SHP77 treated with DMSO at 0.1 percent for 48 hours (cell line): ENCODE data around the gene TNFAIP8L1.
"Not testable (repeated sequence)": the region's sequence is repeated elsewhere in the genome, so short reads cannot be mapped to it uniquely, and the experiment has no call there.

Experiments used
- DNase-seq: peaks from one replicate; lab custom pipeline; 2025; lab: John Stamatoyannopoulos, UW

Gene TNFAIP8L1

DNA sequence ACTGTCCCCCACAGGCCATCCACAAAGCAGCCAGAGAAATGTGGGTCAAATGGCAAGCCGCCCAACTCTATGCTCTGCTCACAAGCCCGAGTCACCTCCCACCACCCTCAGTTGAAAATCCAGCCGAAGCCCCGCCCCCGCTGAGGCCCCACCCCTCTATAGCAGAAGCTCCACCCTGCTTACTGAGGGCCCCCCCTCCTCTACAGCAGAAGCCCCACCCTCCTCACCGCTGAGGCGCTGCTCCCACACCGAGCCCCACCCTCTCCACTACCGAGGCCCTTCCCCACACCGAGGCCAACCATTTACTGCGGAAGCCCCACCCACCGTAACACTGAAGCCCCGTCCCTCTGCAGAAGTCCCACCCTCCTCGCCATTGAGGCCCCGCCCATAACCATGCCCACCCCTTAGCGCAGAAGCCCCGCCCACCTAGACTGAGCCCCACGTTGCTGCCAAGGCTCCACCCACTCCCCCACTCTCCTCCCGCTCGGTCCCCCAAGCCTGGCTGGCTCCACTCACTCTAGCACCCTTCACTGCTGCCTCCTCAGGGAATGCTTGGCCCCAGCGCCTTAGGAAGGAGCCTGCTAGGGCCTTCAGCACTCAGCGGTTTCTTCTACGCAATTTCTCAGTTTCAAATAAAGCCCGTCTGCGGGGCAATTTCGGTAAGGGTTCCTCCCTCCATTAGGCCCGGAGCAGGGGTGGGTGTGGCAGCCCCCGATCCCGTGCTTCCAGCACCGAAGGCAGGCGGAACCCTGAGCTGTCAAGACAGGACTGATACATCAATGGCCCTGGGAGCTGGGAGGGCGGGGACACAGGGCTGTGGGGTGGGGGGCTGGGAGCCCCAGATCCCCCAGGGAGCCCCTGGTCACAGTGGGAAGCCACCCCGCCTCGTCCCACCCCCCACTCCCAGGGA, 39.8 kb downstream of the TNFAIP8L1 start:
- no peak for DNase-seq

DNA sequence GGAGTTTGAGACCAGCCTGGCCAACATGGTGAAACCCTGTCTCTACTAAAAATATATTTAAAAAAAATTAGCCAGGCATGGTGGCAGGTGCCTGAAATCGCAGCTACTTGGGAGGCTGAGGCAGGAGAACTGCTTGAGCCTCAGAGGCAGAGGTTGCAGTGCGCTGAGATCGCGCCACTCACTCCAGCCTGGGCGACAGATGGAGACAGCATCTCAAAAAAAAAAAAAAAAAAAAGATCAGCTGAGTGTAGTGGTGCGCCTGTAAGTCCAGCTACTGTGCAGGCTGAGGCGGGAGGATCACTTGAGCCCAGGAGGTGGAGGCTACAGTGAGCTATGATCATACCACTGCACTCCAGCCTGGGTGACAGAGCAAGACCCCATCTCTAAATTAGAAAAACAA, 40.7 kb downstream of the TNFAIP8L1 start:
- not testable (repeated sequence) for DNase-seq

DNA sequence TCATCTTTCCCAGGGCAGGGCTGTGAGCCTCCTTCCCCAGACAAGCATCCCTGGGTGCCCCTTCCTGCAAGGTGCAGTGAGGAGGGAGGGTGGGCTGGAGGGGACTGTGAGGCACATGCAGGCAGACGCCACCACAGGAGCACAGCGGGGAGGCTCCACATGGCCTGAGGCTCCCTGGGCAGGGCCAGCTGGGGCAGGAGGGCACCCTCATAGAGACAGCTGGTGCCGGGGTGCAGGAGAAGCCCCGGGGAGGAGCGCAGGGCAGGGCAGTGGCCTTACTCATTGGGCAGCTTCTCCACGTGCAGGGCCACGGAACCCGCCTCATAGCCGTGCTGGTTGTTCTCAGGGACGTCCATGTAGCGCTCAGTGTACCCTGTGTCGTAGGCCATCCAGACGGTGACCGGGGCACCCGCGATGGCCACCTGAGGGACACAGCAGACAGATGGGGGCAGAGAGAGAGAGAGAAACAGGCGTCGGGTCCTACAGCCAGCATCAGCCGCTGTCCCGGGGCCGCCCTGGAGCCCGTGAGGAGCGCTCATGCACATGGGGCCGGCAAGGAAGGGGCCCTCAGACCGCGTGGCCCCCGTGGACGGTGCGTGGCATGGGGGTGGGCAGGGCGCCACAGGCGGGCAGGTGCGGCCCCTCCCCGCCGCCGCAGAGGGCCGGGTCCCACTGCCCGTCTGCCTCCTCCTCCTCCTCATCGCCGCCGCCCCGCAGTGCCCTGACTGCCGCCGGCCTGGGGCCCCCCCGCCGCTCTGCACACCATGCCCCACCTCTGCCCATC, 43.3 kb downstream of the TNFAIP8L1 start:
- DNase-seq = no peak

DNA sequence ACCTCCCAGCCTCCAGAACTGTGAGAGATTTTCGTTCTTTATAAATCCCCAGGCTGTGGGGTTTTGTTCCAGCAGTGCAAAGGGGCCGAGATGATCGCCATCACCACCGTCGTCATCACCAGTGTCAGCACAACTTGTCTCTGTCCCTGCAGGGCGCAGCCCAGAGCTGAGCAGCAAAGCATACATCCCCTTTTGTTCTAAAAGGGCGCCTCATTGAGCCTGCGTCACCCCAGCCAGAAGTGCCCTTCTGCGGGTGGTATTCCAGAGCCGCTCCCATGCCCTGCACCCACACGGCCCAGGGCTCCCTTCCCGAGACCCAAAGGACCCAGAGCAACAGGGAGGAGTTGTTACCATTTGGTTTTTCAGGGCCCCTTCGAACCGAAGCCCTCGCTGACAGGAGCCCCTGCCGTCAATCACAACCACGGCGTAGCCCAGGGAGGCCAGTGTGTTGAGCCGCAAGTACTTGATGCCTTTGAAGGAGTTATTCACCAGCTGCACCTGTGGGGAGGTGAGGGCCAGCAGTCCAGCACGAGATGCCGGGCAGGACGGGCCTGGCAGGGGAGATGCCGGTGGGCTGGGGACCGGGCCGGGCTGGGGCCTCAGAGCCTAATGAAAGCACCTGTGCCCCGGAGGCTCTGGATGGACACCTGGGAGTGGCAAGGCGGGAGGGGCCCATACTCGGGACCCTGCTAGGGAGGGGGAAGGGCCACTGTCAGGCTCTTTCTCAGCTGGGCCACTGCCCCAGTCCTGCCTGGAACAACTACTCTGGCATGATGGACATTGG, 45.2 kb downstream of the TNFAIP8L1 start:
- no peak for DNase-seq

DNA sequence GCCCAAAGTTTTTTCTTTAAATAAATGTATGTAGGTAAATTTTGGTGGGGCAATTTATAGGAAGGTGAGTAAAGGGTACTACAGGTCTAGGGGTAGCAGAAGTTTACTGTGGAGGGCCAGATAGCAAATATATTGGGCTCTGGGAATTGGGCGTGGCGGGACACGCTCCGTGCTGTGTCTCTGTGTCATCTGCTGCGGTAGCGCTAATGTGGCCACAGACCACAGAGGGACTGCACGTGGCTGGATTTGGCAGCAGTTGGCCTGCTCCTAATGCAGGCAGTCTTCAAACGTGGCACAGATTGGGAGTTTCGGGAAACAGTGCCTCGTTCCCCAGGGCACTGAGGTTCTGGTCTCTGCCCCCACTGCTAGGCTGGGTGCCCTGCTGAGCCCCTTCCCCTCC, 47.4 kb downstream of the TNFAIP8L1 start:
- DNase-seq = no peak

DNA sequence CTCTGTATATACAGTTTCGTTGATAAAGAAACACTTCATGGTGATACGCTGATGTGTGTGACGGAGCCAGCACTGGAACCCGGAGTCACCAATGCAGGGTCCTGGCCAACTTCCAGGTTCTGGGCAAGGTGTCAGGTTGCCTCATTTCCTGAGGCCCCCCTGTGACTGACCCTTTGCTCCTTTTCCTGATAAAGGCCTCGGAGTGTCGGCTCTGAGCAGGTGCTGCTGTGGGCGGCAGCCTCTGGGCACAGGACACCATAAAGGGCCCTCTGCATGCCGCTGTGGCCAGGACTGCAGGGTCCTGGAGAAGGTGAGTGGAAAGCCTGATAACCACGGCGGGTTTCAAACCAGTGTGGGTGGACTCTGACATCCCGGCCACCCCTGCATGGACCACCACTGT, 48.1 kb downstream of the TNFAIP8L1 start:
- no peak for DNase-seq

DNA sequence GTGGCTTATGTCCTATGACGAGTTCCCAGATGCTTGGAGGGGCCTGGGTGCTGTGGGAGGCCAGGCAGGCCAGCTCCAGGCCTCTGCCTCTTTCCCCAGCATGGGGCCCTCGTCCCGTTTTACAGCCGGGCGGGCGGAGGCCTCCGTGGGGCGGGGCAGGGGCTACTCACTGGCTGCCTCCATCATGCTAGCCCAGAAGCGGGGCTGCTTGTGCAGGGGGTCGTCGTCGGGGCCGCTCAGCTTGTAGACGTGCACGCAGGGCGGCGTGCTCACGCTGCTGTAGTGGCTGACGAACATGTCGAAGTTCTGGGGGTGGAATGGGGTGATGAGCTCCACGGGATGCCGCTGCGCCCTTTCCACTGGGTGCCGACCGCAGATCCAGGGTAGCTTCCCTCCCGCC, 49.3 kb downstream of the TNFAIP8L1 start:
- no peak for DNase-seq

DNA sequence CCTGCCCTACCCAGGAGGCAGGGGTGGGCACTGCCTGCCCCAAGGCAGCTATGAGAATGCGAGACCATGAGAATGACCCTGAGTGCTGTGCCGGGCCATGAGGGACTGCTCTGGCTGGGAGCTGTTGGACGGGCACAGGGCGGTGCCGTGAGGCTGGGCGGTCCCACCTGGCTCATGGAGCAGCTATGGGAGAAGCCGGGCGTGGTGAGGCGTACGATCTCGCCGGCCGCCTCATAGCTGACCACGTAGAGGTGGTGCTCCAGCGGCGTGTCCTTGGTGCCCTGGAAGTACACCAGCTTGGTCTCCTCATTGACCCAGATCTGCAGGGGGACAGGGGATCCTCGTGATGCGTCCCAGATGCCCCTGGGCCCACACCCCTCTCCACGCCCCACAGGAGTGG, 50.1 kb downstream of the TNFAIP8L1 start:
- no peak for DNase-seq

DNA sequence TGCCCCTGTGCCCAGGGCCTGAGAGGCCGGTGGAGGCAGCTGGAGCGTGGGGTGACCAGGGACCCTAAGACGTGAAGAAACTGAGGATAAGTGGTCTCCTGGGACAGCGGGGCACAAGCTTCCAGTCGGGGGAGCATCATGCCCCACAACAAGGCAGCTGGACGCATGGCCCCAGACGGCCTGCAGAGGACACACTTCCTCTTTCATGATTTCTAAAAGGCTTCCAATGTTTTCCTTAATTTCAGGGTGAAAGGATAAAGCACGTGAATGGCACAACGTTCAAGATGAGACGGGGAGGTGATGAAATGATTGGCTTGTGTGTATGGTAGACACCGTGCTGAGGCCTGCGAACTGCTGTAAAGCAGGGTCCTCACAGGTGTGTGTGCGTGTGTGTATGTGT, 51.0 kb downstream of the TNFAIP8L1 start:
- no peak for DNase-seq

DNA sequence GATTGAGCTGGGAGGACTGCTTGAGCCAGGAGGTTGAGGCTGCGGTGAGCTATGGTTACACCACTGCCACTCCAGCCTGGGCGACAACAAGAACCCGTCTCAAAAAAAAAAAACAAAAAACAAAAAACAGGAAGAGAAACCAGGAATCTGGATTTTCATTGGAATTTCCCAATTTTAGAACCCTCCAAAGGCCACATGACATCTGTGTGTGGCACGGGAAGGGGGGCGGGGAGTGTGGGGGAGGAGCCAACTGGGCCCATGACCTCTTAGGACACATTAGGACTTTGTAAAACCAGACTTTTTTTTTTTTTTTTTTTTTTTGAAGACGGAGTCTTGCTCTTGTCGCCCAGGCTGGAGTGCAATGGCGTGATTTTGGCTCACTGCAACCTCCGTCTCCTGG, 52.1 kb downstream of the TNFAIP8L1 start:
- DNase-seq = no peak

DNA sequence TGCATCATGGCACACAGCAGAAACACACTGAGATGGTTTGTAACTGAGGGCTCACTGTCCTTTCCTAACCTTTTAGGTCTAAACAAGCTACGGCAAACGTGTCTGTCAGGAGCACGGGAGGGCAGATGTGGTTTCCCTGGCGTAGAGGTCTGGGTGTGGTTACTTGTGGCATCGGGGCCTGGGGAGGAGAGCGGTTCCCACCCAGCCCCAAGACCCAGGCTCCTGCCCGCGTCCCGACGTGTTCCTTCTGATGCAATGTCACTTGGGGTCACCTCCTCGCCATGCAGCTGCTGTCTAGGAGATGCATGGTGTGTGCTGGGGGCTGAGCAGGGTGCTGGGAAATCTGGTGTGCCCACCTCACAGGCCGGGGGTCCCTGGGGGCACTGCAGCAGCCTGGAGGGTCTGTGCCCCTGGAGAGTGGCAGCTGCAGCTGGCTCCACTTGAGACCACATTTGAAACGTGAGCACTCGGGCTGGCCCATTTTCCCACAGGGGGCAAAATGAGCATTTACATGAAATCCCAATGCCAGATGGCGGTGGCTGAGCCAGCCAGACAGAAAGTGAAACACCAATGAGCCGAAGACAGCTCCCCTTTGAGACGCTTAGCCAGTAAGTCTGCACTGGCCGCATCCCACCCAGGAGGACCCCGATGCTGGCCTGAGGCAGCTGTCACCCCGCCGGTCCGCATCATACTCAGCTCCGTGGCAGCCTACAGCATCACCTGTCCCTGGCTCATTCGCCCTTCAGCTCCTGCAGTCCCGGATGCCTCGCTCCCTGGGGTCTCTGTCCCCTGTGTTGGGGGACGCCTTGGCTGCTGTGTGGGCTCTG, 53.1 kb downstream of the TNFAIP8L1 start:
- DNase-seq = no peak

DNA sequence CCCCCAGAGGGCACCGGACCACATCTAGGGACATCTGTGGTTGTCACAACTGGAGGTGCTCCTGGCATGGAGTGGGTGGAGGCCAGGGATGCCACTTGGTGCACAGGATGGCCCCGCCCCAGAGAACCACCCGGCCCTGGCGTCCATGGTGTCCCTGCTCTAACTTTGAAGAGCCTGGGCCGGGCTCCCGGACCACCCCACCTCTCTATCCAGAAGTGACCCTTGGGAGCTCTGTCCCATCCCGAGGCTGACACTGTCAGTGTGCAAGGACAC, 53.7 kb downstream of the TNFAIP8L1 start:
- no peak for DNase-seq

DNA sequence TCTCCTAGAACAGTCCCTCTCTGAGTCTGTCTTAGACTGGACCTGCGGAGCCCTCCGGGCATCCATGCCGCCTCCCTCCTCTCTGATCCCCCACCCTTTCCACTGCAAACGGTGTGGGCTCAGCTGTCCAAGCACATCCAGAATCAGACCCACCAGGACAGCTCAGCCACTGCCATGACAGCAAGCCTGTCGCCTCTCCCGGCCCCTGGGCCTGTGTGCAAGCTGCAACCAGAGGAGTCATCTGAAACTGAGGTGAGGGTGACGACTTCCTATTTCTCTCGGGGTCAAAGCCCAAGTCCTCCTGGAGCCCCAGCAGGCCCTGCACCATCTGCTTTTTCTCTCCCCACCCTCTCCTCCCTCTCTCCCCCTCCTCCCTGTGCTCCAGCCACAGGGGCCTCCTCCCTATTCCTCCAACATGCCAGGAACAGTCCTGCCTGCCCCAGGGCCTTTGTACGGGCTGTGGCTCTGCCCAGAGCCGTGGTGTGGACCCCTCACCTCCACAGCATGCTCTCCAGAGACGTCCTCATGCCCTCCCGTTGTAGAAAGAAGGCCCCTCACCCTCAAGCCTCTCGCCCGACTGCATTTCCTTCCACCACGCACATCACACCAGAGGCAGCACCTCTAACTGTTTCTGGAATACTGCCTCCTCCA, 54.3 kb downstream of the TNFAIP8L1 start:
- DNase-seq = no peak

DNA sequence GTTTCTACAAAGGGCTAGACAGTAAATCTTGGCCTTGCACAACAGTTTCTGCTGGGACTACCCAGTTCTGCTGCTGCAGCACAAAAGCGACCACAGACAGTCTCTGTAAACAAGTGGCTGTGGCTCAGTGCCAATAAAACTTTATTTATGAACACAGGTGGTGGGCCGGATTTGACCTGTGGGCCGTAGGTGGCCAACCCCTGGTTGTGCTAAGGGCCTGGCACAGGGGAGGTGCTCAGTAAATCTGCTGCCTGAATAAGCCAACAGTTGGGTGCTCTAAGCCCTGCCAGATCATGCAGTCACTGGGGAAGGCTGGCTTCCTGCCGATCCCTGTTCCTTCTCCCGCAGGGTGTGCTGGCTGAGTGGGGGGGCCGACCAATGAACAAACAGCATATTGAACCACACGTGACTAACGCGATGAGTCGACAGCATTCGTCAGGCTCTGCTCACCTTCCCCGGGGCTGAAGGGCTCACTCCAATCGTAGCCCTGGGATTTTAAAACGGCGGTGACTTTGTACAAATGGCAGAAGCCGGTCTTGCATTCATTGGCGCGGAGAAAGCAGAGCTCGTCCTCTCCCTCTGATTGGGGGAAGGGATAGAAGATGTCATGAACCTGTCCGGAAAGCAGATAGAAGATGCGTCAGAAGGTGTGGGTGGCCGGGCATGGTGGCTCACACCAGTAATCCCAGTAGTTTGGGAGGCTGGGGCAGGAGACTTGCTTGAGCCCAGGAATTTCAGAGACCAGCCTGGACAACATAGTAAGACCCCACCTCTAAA, 55.1 kb downstream of the TNFAIP8L1 start:
- DNase-seq = no peak

DNA sequence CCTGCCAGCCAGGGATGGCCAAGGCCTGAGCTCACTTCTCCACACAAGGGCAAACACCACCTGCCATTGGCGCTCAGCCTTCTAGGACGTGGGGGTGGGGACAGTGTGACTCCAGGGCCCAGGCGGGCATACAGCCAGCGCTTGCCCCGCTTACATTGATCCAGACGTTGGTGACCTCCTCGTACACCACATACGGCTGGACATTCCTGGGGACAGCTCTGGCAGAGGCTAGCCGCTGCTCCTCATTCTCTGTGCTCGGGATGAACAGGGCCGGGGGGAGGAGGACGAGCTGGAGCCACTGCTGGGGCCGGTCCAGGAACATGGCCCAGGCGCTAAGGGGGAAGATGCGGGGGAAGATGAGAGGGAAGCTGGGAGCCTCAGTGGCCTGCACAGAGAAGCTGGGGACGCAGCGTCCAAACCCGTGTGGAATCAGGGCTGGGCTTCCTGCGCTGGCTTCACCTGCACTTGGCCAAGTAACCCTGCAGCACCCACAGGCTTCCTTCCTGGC, 56.0 kb downstream of the TNFAIP8L1 start:
- DNase-seq = no peak

DNA sequence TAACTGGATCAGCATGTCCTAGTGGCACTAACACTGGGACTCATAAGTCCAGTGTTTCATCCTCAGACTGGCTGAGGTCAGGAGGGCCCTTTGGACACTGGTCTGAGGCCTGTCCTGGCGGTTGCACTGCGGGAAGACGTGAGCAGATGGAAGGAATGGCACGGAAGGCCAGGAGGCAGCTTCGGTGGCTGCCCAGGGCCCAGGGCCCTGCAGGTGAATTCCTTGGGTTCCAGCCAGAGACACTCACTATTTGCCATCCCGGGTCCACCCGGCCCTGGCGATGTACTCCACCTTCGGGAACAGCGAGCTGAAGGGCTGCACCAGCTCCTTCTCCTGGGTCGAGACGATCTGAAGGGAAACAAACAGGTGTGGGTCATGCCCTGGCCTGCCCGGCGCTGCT, 58.0 kb downstream of the TNFAIP8L1 start:
- DNase-seq = no peak

DNA sequence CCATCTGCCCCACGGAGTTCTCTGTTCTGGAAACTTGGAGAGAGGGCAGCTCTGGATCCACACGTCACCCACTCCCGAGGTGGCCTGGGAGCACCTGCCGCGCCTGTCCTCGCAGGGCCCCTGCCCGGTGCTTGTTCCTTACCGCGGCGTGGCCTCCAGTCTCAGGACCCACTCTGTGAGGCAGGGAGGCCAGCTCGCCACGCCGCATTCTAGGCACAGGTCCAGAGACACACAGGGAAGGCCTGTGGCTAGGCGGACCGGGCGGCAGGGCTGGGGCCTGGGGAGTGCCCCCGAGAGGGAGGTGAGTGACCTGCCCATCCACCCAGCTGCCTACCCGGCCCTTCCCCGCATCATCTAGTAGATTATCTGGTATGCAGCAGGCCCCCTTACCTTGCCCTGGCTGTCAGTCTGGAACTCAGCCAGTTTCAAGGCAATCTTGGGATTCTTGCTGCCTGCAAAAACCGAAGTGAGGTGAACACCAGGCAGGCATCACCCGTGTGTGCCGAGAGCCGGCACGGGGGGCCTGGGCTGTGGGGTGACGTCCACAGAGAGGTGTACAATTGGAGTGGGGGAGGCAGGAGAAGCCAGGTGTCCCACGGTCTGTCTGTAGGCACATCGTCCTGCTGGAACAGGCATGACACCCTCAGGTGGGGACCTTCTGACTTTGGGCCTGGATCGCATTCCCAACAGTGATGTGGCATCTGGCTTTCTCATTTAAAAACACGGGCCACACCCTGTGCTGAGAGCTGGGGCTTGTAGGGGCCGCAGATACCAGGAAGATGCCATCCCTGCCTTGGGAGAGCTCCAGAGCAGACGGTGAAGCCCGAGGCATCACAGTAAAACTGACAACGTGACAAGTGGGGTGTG, 60.7 kb downstream of the TNFAIP8L1 start:
- DNase-seq = no peak

DNA sequence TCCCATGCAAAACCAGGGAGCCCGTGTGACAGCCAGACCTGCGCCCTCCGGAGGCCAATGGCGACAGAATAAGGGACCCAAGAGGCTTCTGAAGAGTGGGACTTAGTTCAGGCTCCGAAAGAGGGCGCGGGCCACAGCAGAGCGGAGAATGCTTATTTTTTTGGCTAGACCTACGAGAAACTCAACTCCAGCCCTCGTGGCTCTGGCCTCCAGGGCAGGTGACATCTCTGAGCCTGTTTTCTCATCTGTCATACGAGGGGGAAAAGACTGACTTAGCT, 61.3 kb downstream of the TNFAIP8L1 start:
- DNase-seq = no peak

DNA sequence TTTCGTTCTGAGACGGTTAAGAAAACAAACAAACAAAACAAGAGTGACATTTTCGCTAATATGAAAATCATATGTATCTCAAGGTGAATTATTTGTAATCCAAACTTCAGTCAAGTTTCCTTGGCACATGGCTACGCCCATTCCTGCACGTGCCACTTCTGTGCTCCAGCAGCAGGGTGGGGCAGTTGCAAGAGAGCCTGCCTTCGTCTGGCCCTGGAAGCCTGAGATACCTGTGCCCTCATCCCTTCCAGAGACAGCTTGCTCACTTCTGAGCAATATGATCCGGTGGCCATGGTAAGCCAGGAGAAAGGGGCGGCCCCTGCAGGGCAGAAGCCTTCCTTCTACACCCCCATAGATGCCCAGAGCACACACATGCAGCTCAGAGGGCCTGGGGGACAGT, 62.2 kb downstream of the TNFAIP8L1 start:
- DNase-seq = no peak

DNA sequence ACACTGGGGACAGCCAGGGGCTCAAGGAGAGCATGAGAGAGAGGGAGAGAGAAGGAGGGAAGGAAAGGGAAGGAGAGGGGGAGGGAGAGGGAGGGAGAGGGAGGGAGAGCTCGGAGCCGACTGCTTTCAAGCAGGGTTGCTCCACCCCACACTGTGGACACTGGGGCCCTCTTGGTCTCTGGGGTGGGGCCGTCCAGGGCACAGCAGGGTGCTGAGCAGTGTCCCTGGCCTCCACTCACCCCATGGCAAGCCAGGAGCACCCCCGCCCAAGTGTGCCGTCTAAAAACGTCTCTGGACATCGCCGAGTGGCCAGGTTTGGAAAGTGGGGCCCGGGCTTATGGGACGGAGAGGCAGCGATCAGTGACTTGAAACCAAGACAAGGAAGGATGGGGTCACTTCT, 63.4 kb downstream of the TNFAIP8L1 start:
- DNase-seq = no peak
